ENCODE results near the gene CRTAP. TPM values are rescaled to one million over a fixed set of nuclear protein-coding genes. Genes with fewer than 3 reads are reported as not detected.

The CRTAP gene
- total and polyA plus RNA-seq, 2 of the 13 experiments (the other 11 are each of a cell fraction or from before 2014, with no cell fraction given) = 54.2 to 119 TPM

DNA sequence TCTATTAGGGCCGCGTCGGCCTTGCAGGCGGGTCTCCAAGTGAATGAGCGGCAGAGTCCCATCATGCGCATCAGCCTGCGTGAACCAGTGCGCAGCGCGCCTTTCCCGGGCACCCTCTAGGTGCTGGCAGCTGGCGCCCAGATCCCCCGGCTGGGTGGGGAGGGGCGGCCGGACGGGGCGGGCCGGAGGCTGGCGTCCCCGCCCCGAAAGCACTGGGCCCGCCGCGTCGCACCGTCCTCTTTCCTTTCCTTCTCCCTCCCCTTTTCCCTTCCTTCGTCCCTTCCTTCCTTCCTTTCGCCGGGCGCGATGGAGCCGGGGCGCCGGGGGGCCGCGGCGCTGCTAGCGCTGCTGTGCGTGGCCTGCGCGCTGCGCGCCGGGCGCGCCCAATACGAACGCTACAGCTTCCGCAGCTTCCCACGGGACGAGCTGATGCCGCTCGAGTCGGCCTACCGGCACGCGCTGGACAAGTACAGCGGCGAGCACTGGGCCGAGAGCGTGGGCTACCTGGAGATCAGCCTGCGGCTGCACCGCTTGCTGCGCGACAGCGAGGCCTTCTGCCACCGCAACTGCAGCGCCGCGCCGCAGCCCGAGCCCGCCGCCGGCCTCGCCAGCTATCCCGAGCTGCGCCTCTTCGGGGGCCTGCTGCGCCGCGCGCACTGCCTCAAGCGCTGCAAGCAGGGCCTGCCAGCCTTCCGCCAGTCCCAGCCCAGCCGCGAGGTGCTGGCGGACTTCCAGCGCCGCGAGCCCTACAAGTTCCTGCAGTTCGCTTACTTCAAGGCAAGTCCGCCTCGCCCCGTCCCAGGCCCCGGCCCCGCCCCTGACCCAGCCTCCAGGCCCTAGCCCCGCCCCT, at the start of gene CRTAP (continued):
- TF ChIP-seq ZNF10 (CRISPR knock-in tag; IDR thresholded peaks at IDR 0.05; ENCODE audit: borderline replicate concordance, low read depth) (no peak), ISX (CRISPR knock-in tag; conservative IDR thresholded peaks at IDR 0.05) (no peak), ZC3H4 (CRISPR knock-in tag; IDR thresholded peaks at IDR 0.05; ENCODE audit: borderline replicate concordance) (no peak), ZNF24 (IDR thresholded peaks at IDR 0.05) (no peak), PTBP1 (IDR thresholded peaks at IDR 0.05; ENCODE audit: low read depth, low read length, poor library complexity, severe bottlenecking) (no peak), SNRNP70 (IDR thresholded peaks at IDR 0.05; ENCODE audit: low read depth, low read length) (no peak), CBX5 (CRISPR knock-in tag; IDR thresholded peaks at IDR 0.05; ENCODE audit: borderline replicate concordance) (peak; percentile 33; the same call in 1 of the 2 replicates), TOE1 (CRISPR knock-in tag; IDR thresholded peaks at IDR 0.05) (no peak), ZNF678 (CRISPR knock-in tag; IDR thresholded peaks at IDR 0.05) (no peak), HES4 (CRISPR knock-in tag; IDR thresholded peaks at IDR 0.05; ENCODE audit: borderline replicate concordance) (peak; percentile 78), SRF (IDR thresholded peaks at IDR 0.05; ENCODE audit: low read depth, low read length) (no peak), KDM3A (CRISPR knock-in tag; IDR thresholded peaks at IDR 0.05; ENCODE audit: low read depth) (0 out of 2 replicates have a peak, but pooled peaks have one; percentile 20), HMGA1 (CRISPR knock-in tag; conservative IDR thresholded peaks at IDR 0.05) (no peak), ZSCAN25 (CRISPR knock-in tag; IDR thresholded peaks at IDR 0.05) (no peak)
- TF ChIP-seq, protein P1, sequence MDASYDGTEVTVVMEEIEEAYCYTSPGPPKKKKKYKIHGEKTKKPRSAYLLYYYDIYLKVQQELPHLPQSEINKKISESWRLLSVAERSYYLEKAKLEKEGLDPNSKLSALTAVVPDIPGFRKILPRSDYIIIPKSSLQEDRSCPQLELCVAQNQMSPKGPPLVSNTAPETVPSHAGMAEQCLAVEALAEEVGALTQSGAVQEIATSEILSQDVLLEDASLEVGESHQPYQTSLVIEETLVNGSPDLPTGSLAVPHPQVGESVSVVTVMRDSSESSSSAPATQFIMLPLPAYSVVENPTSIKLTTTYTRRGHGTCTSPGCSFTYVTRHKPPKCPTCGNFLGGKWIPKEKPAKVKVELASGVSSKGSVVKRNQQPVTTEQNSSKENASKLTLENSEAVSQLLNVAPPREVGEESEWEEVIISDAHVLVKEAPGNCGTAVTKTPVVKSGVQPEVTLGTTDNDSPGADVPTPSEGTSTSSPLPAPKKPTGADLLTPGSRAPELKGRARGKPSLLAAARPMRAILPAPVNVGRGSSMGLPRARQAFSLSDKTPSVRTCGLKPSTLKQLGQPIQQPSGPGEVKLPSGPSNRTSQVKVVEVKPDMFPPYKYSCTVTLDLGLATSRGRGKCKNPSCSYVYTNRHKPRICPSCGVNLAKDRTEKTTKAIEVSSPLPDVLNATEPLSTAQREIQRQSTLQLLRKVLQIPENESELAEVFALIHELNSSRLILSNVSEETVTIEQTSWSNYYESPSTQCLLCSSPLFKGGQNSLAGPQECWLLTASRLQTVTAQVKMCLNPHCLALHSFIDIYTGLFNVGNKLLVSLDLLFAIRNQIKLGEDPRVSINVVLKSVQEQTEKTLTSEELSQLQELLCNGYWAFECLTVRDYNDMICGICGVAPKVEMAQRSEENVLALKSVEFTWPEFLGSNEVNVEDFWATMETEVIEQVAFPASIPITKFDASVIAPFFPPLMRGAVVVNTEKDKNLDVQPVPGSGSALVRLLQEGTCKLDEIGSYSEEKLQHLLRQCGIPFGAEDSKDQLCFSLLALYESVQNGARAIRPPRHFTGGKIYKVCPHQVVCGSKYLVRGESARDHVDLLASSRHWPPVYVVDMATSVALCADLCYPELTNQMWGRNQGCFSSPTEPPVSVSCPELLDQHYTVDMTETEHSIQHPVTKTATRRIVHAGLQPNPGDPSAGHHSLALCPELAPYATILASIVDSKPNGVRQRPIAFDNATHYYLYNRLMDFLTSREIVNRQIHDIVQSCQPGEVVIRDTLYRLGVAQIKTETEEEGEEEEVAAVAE (CRISPR knock-in tag; IDR thresholded peaks at IDR 0.05; ENCODE audit: borderline replicate concordance) = peak; percentile 46; the same call in 1 of the 2 replicates
- TF ChIP-seq, protein P2, sequence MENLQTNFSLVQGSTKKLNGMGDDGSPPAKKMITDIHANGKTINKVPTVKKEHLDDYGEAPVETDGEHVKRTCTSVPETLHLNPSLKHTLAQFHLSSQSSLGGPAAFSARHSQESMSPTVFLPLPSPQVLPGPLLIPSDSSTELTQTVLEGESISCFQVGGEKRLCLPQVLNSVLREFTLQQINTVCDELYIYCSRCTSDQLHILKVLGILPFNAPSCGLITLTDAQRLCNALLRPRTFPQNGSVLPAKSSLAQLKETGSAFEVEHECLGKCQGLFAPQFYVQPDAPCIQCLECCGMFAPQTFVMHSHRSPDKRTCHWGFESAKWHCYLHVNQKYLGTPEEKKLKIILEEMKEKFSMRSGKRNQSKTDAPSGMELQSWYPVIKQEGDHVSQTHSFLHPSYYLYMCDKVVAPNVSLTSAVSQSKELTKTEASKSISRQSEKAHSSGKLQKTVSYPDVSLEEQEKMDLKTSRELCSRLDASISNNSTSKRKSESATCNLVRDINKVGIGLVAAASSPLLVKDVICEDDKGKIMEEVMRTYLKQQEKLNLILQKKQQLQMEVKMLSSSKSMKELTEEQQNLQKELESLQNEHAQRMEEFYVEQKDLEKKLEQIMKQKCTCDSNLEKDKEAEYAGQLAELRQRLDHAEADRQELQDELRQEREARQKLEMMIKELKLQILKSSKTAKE (CRISPR knock-in tag; IDR thresholded peaks at IDR 0.05; ENCODE audit: borderline replicate concordance) = no peak
- TF ChIP-seq, protein P3, sequence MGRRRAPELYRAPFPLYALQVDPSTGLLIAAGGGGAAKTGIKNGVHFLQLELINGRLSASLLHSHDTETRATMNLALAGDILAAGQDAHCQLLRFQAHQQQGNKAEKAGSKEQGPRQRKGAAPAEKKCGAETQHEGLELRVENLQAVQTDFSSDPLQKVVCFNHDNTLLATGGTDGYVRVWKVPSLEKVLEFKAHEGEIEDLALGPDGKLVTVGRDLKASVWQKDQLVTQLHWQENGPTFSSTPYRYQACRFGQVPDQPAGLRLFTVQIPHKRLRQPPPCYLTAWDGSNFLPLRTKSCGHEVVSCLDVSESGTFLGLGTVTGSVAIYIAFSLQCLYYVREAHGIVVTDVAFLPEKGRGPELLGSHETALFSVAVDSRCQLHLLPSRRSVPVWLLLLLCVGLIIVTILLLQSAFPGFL (CRISPR knock-in tag; IDR thresholded peaks at IDR 0.05) = no peak

Measured in HepG2 (cell line).